ENCODE measurements around the gene RAB3B.

Gene RAB3B

DNA sequence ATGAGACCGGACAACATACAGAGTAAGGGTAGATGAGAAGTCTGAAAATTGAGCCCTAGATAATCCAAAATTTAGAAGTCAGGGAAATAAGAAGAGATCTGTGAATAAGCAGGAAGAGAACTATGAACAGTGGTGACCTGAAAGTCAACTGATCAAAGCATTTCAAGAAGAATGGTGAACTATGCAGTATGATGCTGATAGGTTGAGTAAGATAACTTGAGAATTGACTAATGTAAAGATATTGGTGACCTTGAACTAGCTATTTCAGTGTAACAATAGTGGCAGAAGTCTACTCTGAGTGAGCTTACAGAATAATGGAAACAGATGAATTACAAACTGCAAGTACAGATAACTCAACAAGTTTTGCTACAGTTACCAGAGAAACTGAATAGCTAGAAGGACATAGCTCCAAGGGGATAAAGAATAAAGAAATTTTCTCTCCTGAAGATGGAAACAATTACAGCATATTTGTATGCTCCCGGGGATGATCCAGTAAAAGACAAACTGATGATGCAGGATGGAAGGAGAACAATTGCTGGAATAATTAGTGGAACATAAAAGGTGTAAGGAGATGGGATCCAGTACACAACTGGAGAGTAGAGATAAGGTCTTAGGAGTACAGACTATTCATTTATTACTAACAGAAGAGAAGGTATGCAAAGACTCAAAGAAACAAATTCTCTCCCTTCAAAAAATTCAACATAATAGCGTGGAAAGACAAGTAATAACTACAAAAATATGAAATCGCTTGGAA lies 122.8 kb downstream of the RAB3B start:
- DNase-seq, result no peak

DNA sequence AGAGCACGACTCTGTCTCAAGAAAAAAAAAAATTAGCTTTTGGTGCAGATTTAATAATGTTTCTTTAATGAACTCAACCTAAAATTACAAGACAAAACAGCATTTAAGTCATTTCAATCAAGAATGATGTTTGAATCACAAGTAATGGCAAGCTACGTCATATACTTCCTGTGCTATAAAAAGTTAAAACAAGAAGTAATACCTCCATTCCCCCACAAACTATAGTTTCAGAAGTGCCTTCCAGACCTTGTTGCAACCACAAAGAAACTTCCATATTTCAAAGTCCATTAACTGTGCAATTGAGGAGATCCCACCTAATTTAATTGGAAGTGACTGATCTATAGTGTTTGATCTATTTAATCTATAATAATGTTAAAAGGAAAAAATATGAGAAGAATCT lies 127.1 kb downstream of the RAB3B start:
- DNase-seq, result no peak

DNA sequence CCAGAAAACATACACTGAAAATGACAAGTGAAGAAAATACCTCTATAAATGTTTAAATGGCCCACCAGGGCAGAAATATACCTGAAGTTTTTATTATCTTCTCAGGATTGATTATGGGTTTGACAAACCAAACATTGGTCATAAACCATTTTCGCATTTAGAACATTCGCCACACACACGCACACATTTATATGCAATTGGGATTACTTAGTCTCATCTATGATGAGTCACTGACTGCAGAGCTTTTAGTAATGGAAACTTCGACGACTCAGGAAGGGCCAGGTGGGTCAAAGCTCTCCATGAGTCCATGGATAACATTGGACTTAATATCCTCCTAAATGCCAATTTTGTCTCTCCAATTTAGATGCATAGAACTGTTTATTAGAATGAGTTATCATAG lies 128.8 kb downstream of the RAB3B start:
- no peak for DNase-seq

DNA sequence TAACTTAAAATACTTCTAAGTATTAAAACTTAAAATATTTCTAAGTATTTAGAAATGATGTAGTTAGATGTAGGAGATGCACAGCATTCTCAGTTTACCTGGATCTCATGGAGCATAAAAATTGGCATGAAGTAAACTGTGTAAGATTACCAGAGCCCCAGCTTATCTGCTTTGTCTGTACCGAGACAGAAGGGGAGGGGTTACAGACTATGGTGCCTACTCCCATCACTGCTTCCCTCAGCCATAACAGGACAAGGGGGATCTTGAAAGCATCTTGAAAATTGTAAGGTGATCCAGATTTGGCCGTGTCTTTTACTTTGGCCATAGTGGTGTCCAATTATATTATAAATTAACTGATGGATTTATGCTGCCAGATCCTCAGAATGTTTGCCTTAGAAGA lies 130.8 kb downstream of the RAB3B start:
- no peak for DNase-seq

DNA sequence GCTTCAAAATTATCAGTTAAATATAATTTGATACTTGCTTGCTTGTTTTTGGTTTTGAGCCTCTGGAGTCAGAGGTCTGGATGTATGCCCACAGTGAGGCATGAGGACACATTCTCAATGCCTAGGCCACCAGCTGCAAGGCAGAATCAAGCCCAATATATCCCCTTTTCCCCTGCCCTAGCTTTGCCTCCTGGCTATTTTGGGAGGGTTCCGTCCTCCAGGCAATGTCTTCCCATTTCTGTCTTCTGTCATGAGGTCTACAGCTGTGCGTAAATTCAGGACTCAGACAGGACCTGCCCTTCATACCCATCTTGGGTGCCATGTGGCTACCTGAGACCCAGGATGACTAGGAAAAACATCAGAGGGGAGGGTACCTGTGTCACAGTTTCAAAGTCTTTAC lies 131.2 kb downstream of the RAB3B start:
- DNase-seq, result no peak

DNA sequence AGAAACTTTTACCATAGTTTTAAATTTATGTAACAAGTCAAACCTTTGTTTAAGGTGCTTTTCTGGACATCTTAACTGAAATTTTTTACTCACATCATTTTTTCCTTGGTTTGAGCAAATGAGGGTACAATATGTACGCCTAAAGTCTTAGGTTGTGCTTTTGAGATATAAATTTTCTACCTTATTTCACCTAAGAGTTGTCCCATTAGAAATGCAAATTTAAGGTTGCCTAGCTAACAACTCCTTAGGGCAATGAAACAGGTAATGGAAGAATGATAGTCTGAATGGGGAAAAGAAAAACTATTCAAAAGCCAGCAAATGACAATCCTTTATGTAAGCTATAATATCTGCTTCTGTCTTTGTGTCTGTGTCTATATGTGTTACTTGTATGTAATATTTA lies 131.6 kb downstream of the RAB3B start:
- no peak for DNase-seq
